Measurements from ENCODE around the gene USP34.

USP34 gene

DNA sequence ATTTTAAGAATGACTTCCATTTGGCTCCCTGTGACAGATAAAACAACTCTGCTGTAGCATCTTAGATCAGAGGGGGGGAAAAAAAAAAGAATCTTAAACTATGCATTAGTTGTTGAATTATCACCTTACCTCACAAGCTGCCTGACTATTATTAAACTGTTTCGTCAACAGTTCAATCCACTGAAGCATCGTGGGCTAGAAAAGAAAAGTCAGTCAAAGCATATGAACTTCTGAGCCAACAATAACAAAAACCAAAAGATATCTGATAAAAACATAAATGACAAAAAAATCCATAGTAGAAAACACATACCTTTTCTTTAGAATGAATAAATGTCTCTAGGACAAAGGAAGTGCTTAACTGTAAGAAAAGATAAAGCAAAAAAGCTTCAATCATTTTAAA is 235.2 kb downstream of the USP34 start:
- no peak for TF ChIP-seq TOX (CRISPR knock-in tag; IDR thresholded peaks at IDR 0.05; ENCODE audit: borderline replicate concordance)
- no peak for TF ChIP-seq ZFP30 (CRISPR knock-in tag; IDR thresholded peaks at IDR 0.05)
- no peak for TF ChIP-seq ESRRG (CRISPR knock-in tag; IDR thresholded peaks at IDR 0.05)
- TF ChIP-seq, protein P1, sequence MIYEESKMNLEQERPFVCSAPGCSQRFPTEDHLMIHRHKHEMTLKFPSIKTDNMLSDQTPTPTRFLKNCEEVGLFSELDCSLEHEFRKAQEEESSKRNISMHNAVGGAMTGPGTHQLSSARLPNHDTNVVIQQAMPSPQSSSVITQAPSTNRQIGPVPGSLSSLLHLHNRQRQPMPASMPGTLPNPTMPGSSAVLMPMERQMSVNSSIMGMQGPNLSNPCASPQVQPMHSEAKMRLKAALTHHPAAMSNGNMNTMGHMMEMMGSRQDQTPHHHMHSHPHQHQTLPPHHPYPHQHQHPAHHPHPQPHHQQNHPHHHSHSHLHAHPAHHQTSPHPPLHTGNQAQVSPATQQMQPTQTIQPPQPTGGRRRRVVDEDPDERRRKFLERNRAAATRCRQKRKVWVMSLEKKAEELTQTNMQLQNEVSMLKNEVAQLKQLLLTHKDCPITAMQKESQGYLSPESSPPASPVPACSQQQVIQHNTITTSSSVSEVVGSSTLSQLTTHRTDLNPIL (CRISPR knock-in tag; IDR thresholded peaks at IDR 0.05; ENCODE audit: low read depth): no peak
- TF ChIP-seq TCF4 (CRISPR knock-in tag; IDR thresholded peaks at IDR 0.05; ENCODE audit: borderline replicate concordance): no peak
- no peak for TF ChIP-seq ZNF565 (CRISPR knock-in tag; conservative IDR thresholded peaks at IDR 0.05; ENCODE audit: low read depth)
- no peak for ATAC-seq

DNA sequence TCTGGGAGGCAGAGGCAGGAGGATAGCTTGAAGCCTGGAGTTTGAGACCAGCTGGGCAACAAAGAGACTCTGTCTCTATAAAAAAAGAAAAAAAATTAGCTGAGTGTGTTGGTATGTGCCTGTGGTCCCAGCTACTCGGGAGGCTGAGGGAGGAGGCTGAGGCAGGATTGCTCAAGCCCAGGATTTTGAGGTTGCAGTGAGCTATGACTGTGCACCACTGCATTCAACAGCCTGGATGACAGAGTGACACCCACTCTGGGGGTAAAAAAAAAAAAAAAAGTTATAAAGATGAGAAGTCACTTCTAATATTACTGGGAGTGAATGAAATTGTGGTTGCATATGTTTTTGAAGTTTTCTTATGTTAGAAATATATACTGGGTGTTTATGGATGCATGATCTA is 237.3 kb downstream of the USP34 start:
- TF ChIP-seq ZNF8 (CRISPR knock-in tag; IDR thresholded peaks at IDR 0.05) (no peak), ZFP30 (CRISPR knock-in tag; IDR thresholded peaks at IDR 0.05) (no peak), ZFP3 (CRISPR knock-in tag; IDR thresholded peaks at IDR 0.05) (no peak), GLIS3 (CRISPR knock-in tag; IDR thresholded peaks at IDR 0.05) (no peak), PPARA (CRISPR knock-in tag; IDR thresholded peaks at IDR 0.05; ENCODE audit: borderline replicate concordance) (no peak), ARNTL (CRISPR knock-in tag; IDR thresholded peaks at IDR 0.05; ENCODE audit: borderline replicate concordance, low read depth) (no peak), ZNF565 (CRISPR knock-in tag; conservative IDR thresholded peaks at IDR 0.05; ENCODE audit: low read depth) (no peak), RARB (CRISPR knock-in tag; IDR thresholded peaks at IDR 0.05) (no peak), TOX (CRISPR knock-in tag; IDR thresholded peaks at IDR 0.05; ENCODE audit: borderline replicate concordance) (no peak), OSR1 (CRISPR knock-in tag; IDR thresholded peaks at IDR 0.05) (no peak), ZC3H10 (CRISPR knock-in tag; IDR thresholded peaks at IDR 0.05) (no peak), ZNF70 (CRISPR knock-in tag; IDR thresholded peaks at IDR 0.05) (no peak), TCF4 (CRISPR knock-in tag; IDR thresholded peaks at IDR 0.05; ENCODE audit: borderline replicate concordance) (no peak), CSDC2 (CRISPR knock-in tag; IDR thresholded peaks at IDR 0.05) (no peak), SNAI2 (CRISPR knock-in tag; IDR thresholded peaks at IDR 0.05) (no peak)
- TF ChIP-seq, protein P2, sequence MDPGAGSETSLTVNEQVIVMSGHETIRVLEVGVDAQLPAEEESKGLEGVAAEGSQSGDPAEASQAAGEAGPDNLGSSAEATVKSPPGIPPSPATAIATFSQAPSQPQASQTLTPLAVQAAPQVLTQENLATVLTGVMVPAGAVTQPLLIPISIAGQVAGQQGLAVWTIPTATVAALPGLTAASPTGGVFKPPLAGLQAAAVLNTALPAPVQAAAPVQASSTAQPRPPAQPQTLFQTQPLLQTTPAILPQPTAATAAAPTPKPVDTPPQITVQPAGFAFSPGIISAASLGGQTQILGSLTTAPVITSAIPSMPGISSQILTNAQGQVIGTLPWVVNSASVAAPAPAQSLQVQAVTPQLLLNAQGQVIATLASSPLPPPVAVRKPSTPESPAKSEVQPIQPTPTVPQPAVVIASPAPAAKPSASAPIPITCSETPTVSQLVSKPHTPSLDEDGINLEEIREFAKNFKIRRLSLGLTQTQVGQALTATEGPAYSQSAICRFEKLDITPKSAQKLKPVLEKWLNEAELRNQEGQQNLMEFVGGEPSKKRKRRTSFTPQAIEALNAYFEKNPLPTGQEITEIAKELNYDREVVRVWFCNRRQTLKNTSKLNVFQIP (CRISPR knock-in tag; IDR thresholded peaks at IDR 0.05; ENCODE audit: borderline replicate concordance, low read depth): no peak
- TF ChIP-seq, protein P3, sequence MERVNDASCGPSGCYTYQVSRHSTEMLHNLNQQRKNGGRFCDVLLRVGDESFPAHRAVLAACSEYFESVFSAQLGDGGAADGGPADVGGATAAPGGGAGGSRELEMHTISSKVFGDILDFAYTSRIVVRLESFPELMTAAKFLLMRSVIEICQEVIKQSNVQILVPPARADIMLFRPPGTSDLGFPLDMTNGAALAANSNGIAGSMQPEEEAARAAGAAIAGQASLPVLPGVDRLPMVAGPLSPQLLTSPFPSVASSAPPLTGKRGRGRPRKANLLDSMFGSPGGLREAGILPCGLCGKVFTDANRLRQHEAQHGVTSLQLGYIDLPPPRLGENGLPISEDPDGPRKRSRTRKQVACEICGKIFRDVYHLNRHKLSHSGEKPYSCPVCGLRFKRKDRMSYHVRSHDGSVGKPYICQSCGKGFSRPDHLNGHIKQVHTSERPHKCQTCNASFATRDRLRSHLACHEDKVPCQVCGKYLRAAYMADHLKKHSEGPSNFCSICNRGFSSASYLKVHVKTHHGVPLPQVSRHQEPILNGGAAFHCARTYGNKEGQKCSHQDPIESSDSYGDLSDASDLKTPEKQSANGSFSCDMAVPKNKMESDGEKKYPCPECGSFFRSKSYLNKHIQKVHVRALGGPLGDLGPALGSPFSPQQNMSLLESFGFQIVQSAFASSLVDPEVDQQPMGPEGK (CRISPR knock-in tag; IDR thresholded peaks at IDR 0.05; ENCODE audit: borderline replicate concordance): no peak
- TF ChIP-seq, protein P4, sequence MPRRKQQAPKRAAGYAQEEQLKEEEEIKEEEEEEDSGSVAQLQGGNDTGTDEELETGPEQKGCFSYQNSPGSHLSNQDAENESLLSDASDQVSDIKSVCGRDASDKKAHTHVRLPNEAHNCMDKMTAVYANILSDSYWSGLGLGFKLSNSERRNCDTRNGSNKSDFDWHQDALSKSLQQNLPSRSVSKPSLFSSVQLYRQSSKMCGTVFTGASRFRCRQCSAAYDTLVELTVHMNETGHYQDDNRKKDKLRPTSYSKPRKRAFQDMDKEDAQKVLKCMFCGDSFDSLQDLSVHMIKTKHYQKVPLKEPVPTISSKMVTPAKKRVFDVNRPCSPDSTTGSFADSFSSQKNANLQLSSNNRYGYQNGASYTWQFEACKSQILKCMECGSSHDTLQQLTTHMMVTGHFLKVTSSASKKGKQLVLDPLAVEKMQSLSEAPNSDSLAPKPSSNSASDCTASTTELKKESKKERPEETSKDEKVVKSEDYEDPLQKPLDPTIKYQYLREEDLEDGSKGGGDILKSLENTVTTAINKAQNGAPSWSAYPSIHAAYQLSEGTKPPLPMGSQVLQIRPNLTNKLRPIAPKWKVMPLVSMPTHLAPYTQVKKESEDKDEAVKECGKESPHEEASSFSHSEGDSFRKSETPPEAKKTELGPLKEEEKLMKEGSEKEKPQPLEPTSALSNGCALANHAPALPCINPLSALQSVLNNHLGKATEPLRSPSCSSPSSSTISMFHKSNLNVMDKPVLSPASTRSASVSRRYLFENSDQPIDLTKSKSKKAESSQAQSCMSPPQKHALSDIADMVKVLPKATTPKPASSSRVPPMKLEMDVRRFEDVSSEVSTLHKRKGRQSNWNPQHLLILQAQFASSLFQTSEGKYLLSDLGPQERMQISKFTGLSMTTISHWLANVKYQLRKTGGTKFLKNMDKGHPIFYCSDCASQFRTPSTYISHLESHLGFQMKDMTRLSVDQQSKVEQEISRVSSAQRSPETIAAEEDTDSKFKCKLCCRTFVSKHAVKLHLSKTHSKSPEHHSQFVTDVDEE (CRISPR knock-in tag; IDR thresholded peaks at IDR 0.05): no peak
- TF ChIP-seq, protein P1 (CRISPR knock-in tag; IDR thresholded peaks at IDR 0.05; ENCODE audit: low read depth): no peak
- no peak for ATAC-seq

DNA sequence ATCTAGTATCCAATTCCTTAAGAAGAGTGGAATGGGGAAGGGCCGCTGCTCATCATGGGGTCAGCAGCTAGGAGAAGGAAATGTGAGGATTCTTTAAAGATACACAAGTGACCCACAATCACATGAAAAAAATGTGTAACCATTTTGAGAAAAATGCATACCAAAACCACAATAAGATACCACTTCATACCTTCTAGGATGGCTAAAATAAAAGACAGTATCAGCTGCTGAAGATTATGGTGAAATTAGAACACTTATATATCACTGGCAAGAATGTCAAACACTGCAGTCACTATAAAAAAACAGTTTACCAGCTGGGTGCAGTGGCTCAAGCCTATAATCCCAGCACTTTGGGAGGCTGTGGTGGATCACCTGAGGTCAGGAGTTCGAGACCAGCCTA is 241.0 kb downstream of the USP34 start:
- ATAC-seq: no peak
- no peak for TF ChIP-seq ZNF565 (CRISPR knock-in tag; conservative IDR thresholded peaks at IDR 0.05; ENCODE audit: low read depth)
- TF ChIP-seq PPARA (CRISPR knock-in tag; IDR thresholded peaks at IDR 0.05; ENCODE audit: borderline replicate concordance): no peak
- TF ChIP-seq, protein P4 (CRISPR knock-in tag; IDR thresholded peaks at IDR 0.05): no peak
- TF ChIP-seq ZNF8 (CRISPR knock-in tag; IDR thresholded peaks at IDR 0.05): no peak
- TF ChIP-seq ZC3H10 (CRISPR knock-in tag; IDR thresholded peaks at IDR 0.05): no peak
- TF ChIP-seq SNAI2 (CRISPR knock-in tag; IDR thresholded peaks at IDR 0.05): no peak
- TF ChIP-seq, protein P1 (CRISPR knock-in tag; IDR thresholded peaks at IDR 0.05; ENCODE audit: low read depth): no peak
- no peak for TF ChIP-seq RARB (CRISPR knock-in tag; IDR thresholded peaks at IDR 0.05)
- no peak for TF ChIP-seq ZFP3 (CRISPR knock-in tag; IDR thresholded peaks at IDR 0.05)
- TF ChIP-seq ESRRG (CRISPR knock-in tag; IDR thresholded peaks at IDR 0.05): no peak
- TF ChIP-seq ZFP30 (CRISPR knock-in tag; IDR thresholded peaks at IDR 0.05): no peak
- TF ChIP-seq TOX (CRISPR knock-in tag; IDR thresholded peaks at IDR 0.05; ENCODE audit: borderline replicate concordance): no peak
- TF ChIP-seq BACH2 (CRISPR knock-in tag; IDR thresholded peaks at IDR 0.05; ENCODE audit: borderline replicate concordance): no peak
- TF ChIP-seq OSR1 (CRISPR knock-in tag; IDR thresholded peaks at IDR 0.05): no peak
- no peak for TF ChIP-seq ZNF70 (CRISPR knock-in tag; IDR thresholded peaks at IDR 0.05)
